T-cell (primary cell): Measurements from ENCODE around the gene ZRANB1. TPM values are rescaled to one million over a fixed set of nuclear protein-coding genes. Genes with fewer than 3 reads are reported as not detected.

ENCODE experiments used
- ATAC-seq, 4 experiments: fragments of 200-7000 bp in 3 of 4; fragments of 150-1000 bp in 1 of 4; cut with Tn5 transposase; replicated peaks in 1 of 4; 1 replicate in 3 of 4; 2 replicates in 1 of 4; pipeline ENCODE4 v1.10.0; 2021; ENCODE audit warnings: moderate library complexity in 3 of 4, mild to moderate bottlenecking in 2 of 4, moderate number of reproducible peaks in 1 of 4
- CTCF ChIA-PET, 2 donors: fragments of 300-600 bp; sonication (Branson Sonifier 250); formaldehyde crosslinking; loops; one replicate each; lab custom pipeline; 2022; ENCODE audit warnings: antibody characterized with exemption in 2 of 2; lab: Charles Lee
- POLR2A ChIA-PET, 2 donors: fragments of 300-600 bp; sonication (Branson Sonifier 250); formaldehyde crosslinking; loops; one replicate each; lab custom pipeline; 2022; ENCODE audit warnings: antibody characterized with exemption in 2 of 2; lab: Charles Lee
- DNase-seq, 35 experiments: peaks; one replicate each; pipeline versions ENCODE4 v3.0.0 to v3.0.0-alpha.2; 2013 to 2023
- H3K27ac ChIP-seq: one replicate; pipeline ENCODE4 v1.5.1; 2013; ENCODE audit warnings: low read length
- H3K27me3 ChIP-seq, 2 experiments: replicated peaks in 1 of 2; 1 replicate in 1 of 2; 2 replicates in 1 of 2; pipeline versions ENCODE4 v1.6.1 to v1.7.0; 2013; ENCODE audit warnings: low read length in 1 of 2, mixed read lengths in 1 of 2; ENCODE audit not compliant: control insufficient read depth in 2 of 2, insufficient read depth in 2 of 2; ENCODE audit errors: extremely low read depth in 1 of 2
- H3K36me3 ChIP-seq, 2 donors: 1 replicate in 1 of 2; 2 replicates in 1 of 2; pipeline versions ENCODE4 v1.6.1 to v1.7.0; 2013; ENCODE audit warnings: low read length in 1 of 2; ENCODE audit not compliant: control insufficient read depth in 2 of 2, insufficient read depth in 1 of 2; ENCODE audit errors: extremely low read depth in 1 of 2
- H3K4me1 ChIP-seq, 2 experiments: 1 replicate in 1 of 2; 2 replicates in 1 of 2; pipeline versions ENCODE4 v1.6.1 to v1.7.0; 2013; ENCODE audit warnings: low read length in 2 of 2, mixed read lengths in 1 of 2; ENCODE audit not compliant: insufficient read depth in 2 of 2, control insufficient read depth in 1 of 2; ENCODE audit errors: extremely low read depth in 1 of 2
- H3K4me3 ChIP-seq, 2 donors: 1 replicate in 1 of 2; 2 replicates in 1 of 2; pipeline versions ENCODE4 v1.5.1 to v1.7.0; 2013; ENCODE audit warnings: mild to moderate bottlenecking in 2 of 2, low read length in 1 of 2, moderate library complexity in 1 of 2; ENCODE audit not compliant: control insufficient read depth in 1 of 2; ENCODE audit errors: extremely low read depth in 1 of 2
- H3K9me3 ChIP-seq: 2 replicates; pipeline ENCODE4 v1.7.0; 2013
- H3K27ac Mint-ChIP-seq, 2 donors: one replicate each; pipeline ENCODE4 v1.8.0; 2020 to 2021; ENCODE audit warnings: mild to moderate bottlenecking in 2 of 2, mixed read lengths in 2 of 2
- H3K27me3 Mint-ChIP-seq, 2 donors: one replicate each; pipeline ENCODE4 v1.8.0; 2021 to 2022; ENCODE audit warnings: mixed read lengths in 2 of 2
- H3K36me3 Mint-ChIP-seq: one replicate; pipeline ENCODE4 v1.8.0; 2021; ENCODE audit warnings: mixed read lengths
- H3K4me1 Mint-ChIP-seq, 3 donors: one replicate each; pipeline ENCODE4 v1.8.0; 2020 to 2022; ENCODE audit warnings: mixed read lengths in 3 of 3, mild to moderate bottlenecking in 1 of 3
- H3K4me3 Mint-ChIP-seq, 3 donors: one replicate each; pipeline ENCODE4 v1.8.0; 2020 to 2022; ENCODE audit warnings: mild to moderate bottlenecking in 3 of 3, mixed read lengths in 3 of 3, moderate library complexity in 3 of 3
- H3K9me3 Mint-ChIP-seq, 3 donors: one replicate each; pipeline ENCODE4 v1.8.0; 2020 to 2022; ENCODE audit warnings: mixed read lengths in 3 of 3
- WGBS: methylation state at CpG from one replicate; pipeline ENCODE4 v1.1.5; 2013; ENCODE audit warnings: missing lambda C conversion rate; ENCODE audit not compliant: insufficient coverage; 5-methylcytosine and 5-hydroxymethylcytosine counted together
- total RNA-seq, 35 experiments: library from RNA in 6 of 35; stranded (reverse) in 6 of 35; fragments of 120-200 nt in 1 of 35; gene quantifications; one replicate each; pipeline versions ENCODE4 v1.2.1 to v1.2.4 and lab custom pipeline; 2013 to 2026

The ZRANB1 gene
- total RNA-seq, 5 donors from 2014 or later (not counting 1 experiment from before 2014, with no cell fraction given), result 18.5 to 21.4 (median 19.1) TPM

GRCh38 chr10:124999433-125000365 is 57.8 kb downstream of the ZRANB1 start:
- DNase-seq (peak in 1 of 35 experiments; percentile 23), ATAC-seq (no peak)
- 89% methylated on average over 29 of the region's 29 CpGs for WGBS
- Mint-ChIP-seq H3K9me3 (no peaks in the 10 kb centered on the region), H3K27me3 (peaks cover 0 to 3% of the 10 kb centered on the region in 2 donors), H3K36me3 (no peaks in the 10 kb centered on the region), H3K27ac (no peak overlapping the region), H3K4me1 (no peaks in the 10 kb centered on the region), H3K4me3 (no peak overlapping the region)
- no peaks in the 10 kb centered on the region for H3K36me3 ChIP-seq
- H3K9me3 ChIP-seq, result no peaks in the 10 kb centered on the region
- H3K27me3 ChIP-seq, result peaks cover 0 to 31% of the 10 kb centered on the region in 2 experiments
- peaks cover 0 to 6% of the 10 kb centered on the region in 2 experiments for H3K4me1 ChIP-seq
- no peak overlapping the region for H3K27ac ChIP-seq
- ChIA-PET CTCF (interaction anchor here in 1 of 2 donors (1.0 kb wide), 1 partner anchor 138 kb away, joined by 6 read pairs; no protein-coding TSS in a partner anchor), POLR2A (no interaction called here)
- no peak overlapping the region for H3K4me3 ChIP-seq

GRCh38 chr10:125000366-125001312 is 58.7 kb downstream of the ZRANB1 start:
- CTCF ChIA-PET, result interaction anchor here in 1 of 2 donors (1.0 kb wide), 1 partner anchor 139 kb away, joined by 6 read pairs; no protein-coding TSS in a partner anchor
- 48% methylated on average over 26 of the region's 35 CpGs for WGBS
- no peaks in the 10 kb centered on the region for H3K36me3 ChIP-seq

GRCh38 chr10:125001313-125002046 is 59.6 kb downstream of the ZRANB1 start:
- Mint-ChIP-seq H3K4me1 (no peaks in the 10 kb centered on the region), H3K9me3 (no peaks in the 10 kb centered on the region), H3K4me3 (no peak overlapping the region), H3K36me3 (no peaks in the 10 kb centered on the region), H3K27ac (no peak overlapping the region), H3K27me3 (peaks cover 0 to 3% of the 10 kb centered on the region in 2 donors)
- Histone ChIP-seq H3K9me3 (no peaks in the 10 kb centered on the region), H3K36me3 (no peaks in the 10 kb centered on the region), H3K27me3 (peaks cover 0 to 39% of the 10 kb centered on the region in 2 experiments), H3K27ac (no peak overlapping the region), H3K4me3 (no peak overlapping the region), H3K4me1 (peaks cover 0 to 6% of the 10 kb centered on the region in 2 experiments)
- ATAC-seq (no peak), DNase-seq (peak in 1 of 35 experiments; percentile 22)
- 98% methylated on average over 9 of the region's 21 CpGs for WGBS
- ChIA-PET CTCF (no interaction called here), POLR2A (no interaction called here)

More at GRCh38 chr10:125000366-125001312, 58.7 kb downstream of the ZRANB1 start:
- Histone ChIP-seq H3K9me3 (no peaks in the 10 kb centered on the region), H3K4me3 (no peak overlapping the region), H3K27ac (no peak overlapping the region), H3K27me3 (peaks cover 0 to 39% of the 10 kb centered on the region in 2 experiments), H3K4me1 (peaks cover 0 to 6% of the 10 kb centered on the region in 2 experiments)
- no peaks in the 10 kb centered on the region for H3K9me3 Mint-ChIP-seq
- DNase-seq (peak in 2 of 35 experiments; percentile 7 to 20), ATAC-seq (no peak)
- peaks cover 0 to 3% of the 10 kb centered on the region in 2 donors for H3K27me3 Mint-ChIP-seq
- POLR2A ChIA-PET, result no interaction called here
- H3K36me3 Mint-ChIP-seq, result no peaks in the 10 kb centered on the region
- no peak overlapping the region for H3K4me3 Mint-ChIP-seq
- H3K4me1 Mint-ChIP-seq, result no peaks in the 10 kb centered on the region
- no peak overlapping the region for H3K27ac Mint-ChIP-seq

- 79% methylated on average over 11 of the region's 12 CpGs for WGBS
- Histone ChIP-seq H3K9me3 (no peaks in the 10 kb centered on the region), H3K27ac (no peak overlapping the region), H3K4me3 (no peak overlapping the region), H3K36me3 (no peaks in the 10 kb centered on the region), H3K4me1 (peaks cover 0 to 6% of the 10 kb centered on the region in 2 experiments), H3K27me3 (peaks cover 0 to 43% of the 10 kb centered on the region in 2 experiments)
- DNase-seq (peak in 1 of 35 experiments; percentile 15), ATAC-seq (no peak)
- ChIA-PET POLR2A (no interaction called here), CTCF (no interaction called here)
- Mint-ChIP-seq H3K4me1 (no peaks in the 10 kb centered on the region), H3K27ac (no peak overlapping the region), H3K27me3 (peaks cover 0 to 3% of the 10 kb centered on the region in 2 donors), H3K9me3 (no peaks in the 10 kb centered on the region), H3K36me3 (no peaks in the 10 kb centered on the region), H3K4me3 (no peak overlapping the region)
Measured at GRCh38 chr10:125002047-125002422, 60.1 kb downstream of the ZRANB1 start.

GRCh38 chr10:125002423-125003145 is 60.7 kb downstream of the ZRANB1 start:
- Histone ChIP-seq H3K27me3 (peaks cover 0 to 43% of the 10 kb centered on the region in 2 experiments), H3K27ac (no peak overlapping the region), H3K4me3 (no peak overlapping the region), H3K9me3 (no peaks in the 10 kb centered on the region), H3K4me1 (peaks cover 0 to 6% of the 10 kb centered on the region in 2 experiments), H3K36me3 (no peaks in the 10 kb centered on the region)
- no peaks in the 10 kb centered on the region for H3K9me3 Mint-ChIP-seq
- no peaks in the 10 kb centered on the region for H3K4me1 Mint-ChIP-seq
- ATAC-seq, result no peak
- ChIA-PET POLR2A (no interaction called here), CTCF (no interaction called here)
- H3K36me3 Mint-ChIP-seq, result no peaks in the 10 kb centered on the region
- H3K27ac Mint-ChIP-seq, result no peak overlapping the region
- peak in 2 of 35 experiments; percentile 4 to 18 for DNase-seq
- peaks cover 0 to 3% of the 10 kb centered on the region in 2 donors for H3K27me3 Mint-ChIP-seq
- 89% methylated on average over 27 of the region's 28 CpGs for WGBS
- H3K4me3 Mint-ChIP-seq, result no peak overlapping the region
